Ovary (tissue), 9 donors: Measurements from ENCODE around the gene PGBD5. TPM values are rescaled to one million over a fixed set of nuclear protein-coding genes. Genes with fewer than 3 reads are reported as not detected.

Experiments
- DNase-seq, 5 donors: peaks; one replicate each; pipeline ENCODE4 v3.0.0-alpha.2; 2019 to 2020
- H3K27ac ChIP-seq, 2 donors: fragments of 200-600 bp; one replicate each; pipeline versions ENCODE4 v1.5.1 to v1.8.0; 2019 to 2022
- H3K27me3 ChIP-seq: fragments of 200-600 bp; one replicate; pipeline ENCODE4 v1.8.0; 2022
- H3K36me3 ChIP-seq: fragments of 200-600 bp; sonication (generic); one replicate; pipeline ENCODE4 v1.5.1; 2019
- H3K4me1 ChIP-seq: one replicate; pipeline ENCODE4 v1.8.1; 2013; ENCODE audit warnings: mild to moderate bottlenecking, moderate library complexity; ENCODE audit not compliant: insufficient read depth
- H3K4me3 ChIP-seq: fragments of 200-600 bp; sonication (generic); one replicate; pipeline ENCODE4 v1.5.1; 2017
- H3K9me3 ChIP-seq, 2 donors: fragments of 200-600 bp in 1 of 2; sonication (generic) in 1 of 2; one replicate each; pipeline versions ENCODE4 v1.5.1 to v1.8.1; 2013 to 2019; ENCODE audit warnings: mild to moderate bottlenecking in 1 of 2, moderate library complexity in 1 of 2
- CTCF ChIP-seq, 3 donors: fragments of 450-650 bp in 2 of 3; fragments of 200-600 bp in 1 of 3; IDR thresholded peaks; one replicate each; pipeline versions ENCODE4 v1.5.1 to v1.8.0; 2016 to 2022; ENCODE audit warnings: antibody characterized with exemption in 3 of 3, mild to moderate bottlenecking in 1 of 3
- EP300 ChIP-seq: sonication (generic); formaldehyde crosslinking; IDR thresholded peaks from one replicate; pipeline ENCODE4 v1.6.1; 2017; ENCODE audit warnings: antibody characterized with exemption
- POLR2A ChIP-seq: fragments of 450-650 bp; IDR thresholded peaks from one replicate; pipeline ENCODE4 v1.6.1; 2017; ENCODE audit warnings: antibody characterized with exemption, mild to moderate bottlenecking, moderate library complexity
- WGBS, 3 donors: extraction: QIAGEN DNeasy Blood & Tissue Kit in 1 of 3; methylation state at CpG; one replicate each; pipeline versions ENCODE4 v1.1.5 to v1.1.7; 2013 to 2017; 5-methylcytosine and 5-hydroxymethylcytosine counted together
- intact Hi-C, 4 donors: fragments of 100-400 bp; cut with DNase I; formaldehyde crosslinking; loops; one replicate each; pipeline versions ENCODE4 v1.11.0 to v1.15.1; 2022 to 2023
- polyA plus RNA-seq, 2 donors: library from polyadenylated mRNA; stranded (reverse); fragments of 200-250 nt in 1 of 2; fragments of 350-450 nt in 1 of 2; fragmentation: Illumina TruSeq in 1 of 2; extraction: RNeasy Lipid Tissue Mini Kit (QIAGEN cat#74804) in 1 of 2; gene quantifications; one replicate each; pipeline ENCODE4 v1.2.3, GENCODE V29; 2013 to 2014
- total RNA-seq, 7 donors: library from RNA; depleted of rRNA in 2 of 7; stranded (reverse); fragments of >200 nt in 2 of 7; fragmentation: NEBNext Ultra II Directional in 3 of 7; extraction: Animal tissue kit (Norgen Biotek cat#: 25700) in 3 of 7; gene quantifications; one replicate each; pipeline versions ENCODE4 v1.1.0 to v1.2.4, GENCODE V29; 2016 to 2023
- donor health status: DM: no; HTN: no; CAD: no; lungs with moderate emphysema.
- donor health status: DM: no; HTN: no; CAD: no.
- donor health status: Bipolar disorder and iron deficiency.
- donor health status: DM: yes; HTN: yes; CAD: no.
- donor health status: DM: no; HTN: no; CAD: no.
- donor health status: DM: yes; HTN: yes; CAD: no.

The PGBD5 gene
- total and polyA plus RNA-seq, 9 donors: 0.12 to 2.6 (median 1.1) TPM

DNA sequence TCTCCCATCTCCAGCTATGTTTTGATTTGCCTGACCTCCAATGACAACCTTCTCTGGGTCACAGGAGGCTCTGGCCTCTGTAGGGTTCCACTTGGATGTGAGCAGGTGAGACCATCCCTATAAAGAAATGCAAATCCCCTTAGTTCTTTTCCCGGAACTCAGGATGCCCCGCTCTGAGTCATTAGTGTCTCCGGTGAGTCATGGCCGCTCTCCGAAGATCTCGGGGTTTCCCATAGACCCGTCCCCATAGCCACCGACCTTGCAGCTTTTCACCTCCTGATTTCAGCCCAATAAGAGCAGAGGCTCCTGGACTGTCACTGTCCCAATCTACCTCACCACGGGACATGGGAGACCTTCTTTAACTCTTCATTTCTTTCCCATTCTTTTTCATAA is 98.2 kb downstream of the PGBD5 start:
- H3K4me3 ChIP-seq: no peak overlapping the region
- no peak overlapping the region for H3K27ac ChIP-seq
- DNase-seq: no peak
- intact Hi-C loops: no loop called here
- no peaks in the 10 kb centered on the region for H3K36me3 ChIP-seq
- no peaks in the 10 kb centered on the region for H3K27me3 ChIP-seq
- 88 to 91% (median 90%) methylated on average over 9 of the region's 9 CpGs for WGBS, 3 donors
- no peaks in the 10 kb centered on the region for H3K9me3 ChIP-seq
- H3K4me1 ChIP-seq: no peaks in the 10 kb centered on the region
- TF ChIP-seq POLR2A (no peak), EP300 (no peak), CTCF (IDR thresholded peaks at IDR 0.05) (no peak)

GRCh38 chr1:230326971-230327891 is 98.9 kb downstream of the PGBD5 start:
- H3K9me3 ChIP-seq: no peaks in the 10 kb centered on the region
- no peaks in the 10 kb centered on the region for H3K36me3 ChIP-seq
- no peak overlapping the region for H3K4me3 ChIP-seq
- 65 to 78% (median 66%) methylated on average over 31 of the region's 31 CpGs for WGBS, 3 donors
- TF ChIP-seq POLR2A: no peak
- TF ChIP-seq CTCF (IDR thresholded peaks at IDR 0.05): no peak
- TF ChIP-seq EP300: no peak
- intact Hi-C loops: no loop called here
- no peaks in the 10 kb centered on the region for H3K27me3 ChIP-seq
- DNase-seq: peak in 1 of 5 donors; percentile 51
- no peak overlapping the region for H3K27ac ChIP-seq
- no peaks in the 10 kb centered on the region for H3K4me1 ChIP-seq

DNA sequence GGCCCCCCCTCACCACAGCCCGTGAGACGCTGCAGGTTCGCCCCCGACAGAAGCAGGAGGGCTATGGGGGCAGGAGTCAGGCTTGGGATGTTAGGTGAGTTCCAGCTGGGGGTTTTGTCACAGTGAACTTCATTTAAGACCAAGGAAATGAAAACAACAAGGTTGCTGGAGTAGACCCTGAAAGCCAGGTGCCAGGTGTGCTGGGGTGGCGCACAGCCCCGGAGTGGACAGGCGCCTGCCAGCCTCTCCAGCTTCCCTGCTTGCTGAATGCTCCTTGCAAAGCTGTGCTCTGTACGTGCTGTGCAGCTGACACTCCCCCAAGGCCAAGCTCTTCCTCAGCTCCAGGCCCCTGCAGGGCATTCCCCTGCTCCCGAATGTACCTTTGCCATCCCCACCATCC is 102.4 kb downstream of the PGBD5 start:
- Histone ChIP-seq H3K4me1 (no peaks in the 10 kb centered on the region), H3K27me3 (no peaks in the 10 kb centered on the region), H3K36me3 (no peaks in the 10 kb centered on the region), H3K9me3 (no peaks in the 10 kb centered on the region), H3K27ac (no peak overlapping the region), H3K4me3 (no peak overlapping the region)
- WGBS, 3 donors: 82 to 87% (median 85%) methylated on average over 9 of the region's 9 CpGs
- no peak for DNase-seq
- intact Hi-C loops: no loop called here
- TF ChIP-seq EP300: no peak
- no peak for TF ChIP-seq CTCF (IDR thresholded peaks at IDR 0.05)
- TF ChIP-seq POLR2A: no peak

DNA sequence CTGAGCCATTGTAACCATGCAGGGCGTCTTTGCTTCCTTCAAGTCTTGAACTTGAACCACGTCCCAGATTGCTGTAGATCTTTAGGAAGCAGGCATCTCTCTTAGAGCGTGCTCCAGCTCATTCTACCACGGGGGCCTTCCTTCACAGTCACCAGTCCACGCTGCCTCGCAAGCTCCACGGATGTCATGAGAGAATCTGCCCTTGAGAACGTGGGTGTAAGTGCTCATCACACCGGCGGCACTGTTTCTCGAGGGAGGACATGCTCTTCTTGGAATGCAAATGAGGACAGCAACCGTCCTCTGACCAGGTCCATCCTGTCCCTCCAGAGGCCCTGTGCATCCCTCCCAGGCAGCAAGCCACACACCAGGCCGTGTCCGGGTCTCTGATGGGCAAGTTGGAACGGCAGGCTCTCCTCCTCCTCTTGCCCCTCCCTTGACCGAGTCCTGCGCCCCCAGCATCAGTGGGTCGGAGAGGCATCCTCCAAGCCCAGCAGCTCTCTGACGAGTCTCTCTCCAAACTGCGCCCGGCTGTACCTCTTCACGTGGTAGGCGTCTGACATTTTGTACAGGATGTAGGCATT is 103.1 kb downstream of the PGBD5 start:
- no peaks in the 10 kb centered on the region for H3K4me1 ChIP-seq
- no peaks in the 10 kb centered on the region for H3K27me3 ChIP-seq
- intact Hi-C loops: no loop called here
- 91 to 94% (median 93%) methylated on average over 23 of the region's 23 CpGs for WGBS, 3 donors
- H3K9me3 ChIP-seq: no peaks in the 10 kb centered on the region
- H3K4me3 ChIP-seq: no peak overlapping the region
- no peak for TF ChIP-seq EP300
- DNase-seq: no peak
- H3K27ac ChIP-seq: no peak overlapping the region
- H3K36me3 ChIP-seq: no peaks in the 10 kb centered on the region

DNA sequence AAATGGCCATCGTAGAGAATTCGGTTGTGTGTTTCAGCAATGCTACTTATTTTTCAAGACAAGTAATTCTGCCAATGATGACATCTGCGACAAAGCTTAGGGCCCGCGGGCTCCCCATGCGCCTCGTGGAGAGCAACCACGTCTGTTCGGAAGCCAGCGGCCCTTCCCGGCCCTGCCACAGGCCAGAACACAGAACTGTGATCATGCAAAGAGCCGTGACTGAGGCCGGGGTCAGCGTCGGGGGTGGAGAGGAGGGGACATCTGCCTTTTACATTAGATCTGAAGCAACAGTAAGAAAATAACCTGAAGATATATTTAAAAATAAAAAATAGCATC is 103.7 kb downstream of the PGBD5 start:
- intact Hi-C loops: no loop called here
- H3K9me3 ChIP-seq: no peaks in the 10 kb centered on the region
- H3K27ac ChIP-seq: no peak overlapping the region
- WGBS, 3 donors: 93% methylated on average over 15 of the region's 15 CpGs
- H3K4me3 ChIP-seq: no peak overlapping the region
- TF ChIP-seq CTCF (IDR thresholded peaks at IDR 0.05) (no peak), EP300 (no peak), POLR2A (no peak)
- no peaks in the 10 kb centered on the region for H3K36me3 ChIP-seq
- no peaks in the 10 kb centered on the region for H3K4me1 ChIP-seq
- DNase-seq: no peak
- no peaks in the 10 kb centered on the region for H3K27me3 ChIP-seq
